Hypothalamus (tissue), 51 donors: ENCODE measurements around the gene NXN.
"Not testable (repeated sequence)": the region's sequence is repeated elsewhere in the genome, so short reads cannot be mapped to it uniquely, and the experiment has no call there.

ENCODE experiments used
- DNase-seq, 51 donors: peaks; one replicate each; lab custom pipeline; 2025; lab: John Stamatoyannopoulos, UW

Gene NXN

GRCh38 chr17:806781-807522, 172.6 kb downstream of the NXN start:
- no peak for DNase-seq

- no peak for DNase-seq
These were observed 173.2 kb downstream of the NXN start for GRCh38 chr17:806346-806745.

GRCh38 chr17:805886-806285, 173.7 kb downstream of the NXN start:
- not testable (repeated sequence) for DNase-seq

- peak in 8 of 51 donors; percentile 3 to 23 (median 11) for DNase-seq
These were observed 174.8 kb downstream of the NXN start for GRCh38 chr17:804541-805435.

- DNase-seq, result peak in 1 of 51 donors; percentile 42
These were observed 176.4 kb downstream of the NXN start for GRCh38 chr17:802901-803881.

- no peak for DNase-seq
These were observed 177.1 kb downstream of the NXN start for GRCh38 chr17:802481-802880.

GRCh38 chr17:801660-802059, 177.9 kb downstream of the NXN start:
- DNase-seq, result no peak

GRCh38 chr17:800446-801242, 178.9 kb downstream of the NXN start:
- DNase-seq, result no peak

GRCh38 chr17:799261-799660, 180.3 kb downstream of the NXN start:
- DNase-seq, result no peak

- peak in 1 of 51 donors; percentile 23 for DNase-seq
These were observed 181.3 kb downstream of the NXN start for GRCh38 chr17:798246-798645.

GRCh38 chr17:797236-797840, 182.2 kb downstream of the NXN start:
- DNase-seq, result no peak

- DNase-seq, result no peak
These were observed 183.0 kb downstream of the NXN start for GRCh38 chr17:796609-797008.

- DNase-seq, result no peak
These were observed 183.9 kb downstream of the NXN start for GRCh38 chr17:795721-796120.

GRCh38 chr17:795276-795675, 184.3 kb downstream of the NXN start:
- DNase-seq, result no peak

- peak in 50 of 51 donors; percentile 3 to 89 (median 68) for DNase-seq
These were observed 184.7 kb downstream of the NXN start for GRCh38 chr17:794876-795275.

GRCh38 chr17:792277-792676, 187.3 kb downstream of the NXN start:
- no peak for DNase-seq

GRCh38 chr17:791829-792228, 187.7 kb downstream of the NXN start:
- DNase-seq, result no peak

- DNase-seq, result peak in 5 of 51 donors; percentile 4 to 46 (median 32)
These were observed 188.7 kb downstream of the NXN start for GRCh38 chr17:790874-791247.
